SK-N-MC (cell line): ENCODE data around the gene CDK5RAP1.

ENCODE experiments used
- DNase-seq: peaks from one replicate; pipeline ENCODE4 v3.0.0-alpha.2; 2011; ENCODE audit warnings: low read depth, low spot score
- H3K27ac ChIP-seq: fragments of 200-600 bp; sonication (generic); 2 replicates; pipeline ENCODE4 v1.5.1; 2016; ENCODE audit warnings: mixed run types
- H3K36me3 ChIP-seq: fragments of 200-600 bp; sonication (generic); 2 replicates; pipeline ENCODE4 v1.6.1; 2017; ENCODE audit warnings: antibody characterized with exemption, low read length, mixed read lengths; ENCODE audit not compliant: insufficient read depth
- H3K4me3 ChIP-seq: fragments of 200-600 bp; sonication (generic); 2 replicates; pipeline ENCODE4 v1.5.1; 2016
- H3K9ac ChIP-seq: fragments of 200-600 bp; sonication (generic); 2 replicates; pipeline ENCODE4 v1.8.0; 2017; ENCODE audit warnings: mixed run types, mixed read lengths; ENCODE audit not compliant: insufficient read length
- H3K9me3 ChIP-seq: fragments of 200-600 bp; sonication (generic); 2 replicates; pipeline ENCODE4 v1.6.1; 2017; ENCODE audit warnings: low read depth, mild to moderate bottlenecking, antibody characterized with exemption, low read length, moderate library complexity, mixed read lengths
- EZH2 ChIP-seq: fragments of 200-600 bp; sonication (generic); IDR thresholded peaks from one replicate; pipeline ENCODE4 v1.6.1; 2017; ENCODE audit warnings: antibody characterized with exemption
- FOXP2 ChIP-seq: optimal IDR thresholded peaks from 2 replicates; pipeline ENCODE3; 2011; ENCODE audit warnings: mild to moderate bottlenecking, moderate library complexity; ENCODE audit not compliant: insufficient read depth; ENCODE audit errors: extremely low read length, control extremely low read depth
- POLR2AphosphoS5 ChIP-seq: IDR thresholded peaks from 2 replicates; pipeline ENCODE4 v1.6.1; 2012; ENCODE audit warnings: mild to moderate bottlenecking, low read depth, low read length, borderline replicate concordance

The CDK5RAP1 gene

GRCh38 chr20:33310327-33310899, 90.9 kb downstream of the CDK5RAP1 start:
- Histone ChIP-seq H3K9me3 (no peaks in the 10 kb centered on the region), H3K4me3 (no peak overlapping the region), H3K36me3 (no peaks in the 10 kb centered on the region), H3K9ac (no peak overlapping the region), H3K27ac (no peak overlapping the region)
- TF ChIP-seq FOXP2 (no peak), POLR2AphosphoS5 (no peak), EZH2 (no peak)
- no peak for DNase-seq

GRCh38 chr20:33309631-33310030, 91.7 kb downstream of the CDK5RAP1 start:
- DNase-seq, result no peak
- Histone ChIP-seq H3K4me3 (no peak overlapping the region), H3K9me3 (no peaks in the 10 kb centered on the region), H3K27ac (no peak overlapping the region), H3K36me3 (no peaks in the 10 kb centered on the region), H3K9ac (no peak overlapping the region)
- TF ChIP-seq FOXP2, result no peak
- TF ChIP-seq EZH2, result no peak
- no peak for TF ChIP-seq POLR2AphosphoS5
